Measurements from ENCODE around the gene FCER2. TPM values are rescaled to one million over a fixed set of nuclear protein-coding genes. Genes with fewer than 3 reads are reported as not detected.

The FCER2 gene
- total RNA-seq, 1 donor from 2014 or later = not detected

DNA sequence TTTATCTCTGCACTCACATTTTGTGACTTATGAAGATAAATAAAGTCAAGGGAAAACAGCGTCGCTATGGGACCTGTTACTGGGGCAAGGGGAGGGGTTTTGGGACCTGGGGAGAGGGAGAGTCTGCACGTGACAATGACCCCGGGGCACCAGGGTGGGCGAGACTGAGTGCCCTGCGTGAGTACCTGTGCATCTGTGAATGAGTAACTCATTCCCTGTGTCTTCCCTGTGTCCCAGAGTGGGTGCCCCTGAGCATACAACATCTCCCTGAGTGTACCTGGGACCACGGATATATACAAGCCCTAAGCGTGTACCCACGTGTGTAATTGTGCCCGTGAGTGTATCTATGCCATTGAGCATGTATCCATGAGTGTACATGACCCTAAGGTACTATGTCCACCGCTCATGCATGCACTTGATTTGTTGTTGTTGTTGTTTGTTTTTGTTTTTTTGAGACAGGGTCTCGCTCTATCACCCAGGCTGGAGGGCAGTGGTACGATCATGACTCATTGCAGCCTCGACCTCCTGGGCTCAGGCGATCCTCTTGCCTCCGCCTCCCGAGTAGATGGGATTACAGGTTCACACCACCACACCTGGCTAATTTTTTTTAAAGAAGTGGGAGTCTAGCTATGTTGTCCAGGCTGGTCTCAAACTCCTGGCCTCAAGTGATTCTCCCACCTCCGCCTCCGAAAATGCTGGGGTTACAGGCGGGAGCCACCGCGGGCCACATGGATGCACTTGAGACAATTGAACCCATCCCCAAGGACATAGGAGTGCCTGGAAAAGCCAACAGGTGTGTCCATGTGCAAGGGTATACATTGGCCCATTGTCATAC is 21.9 kb downstream of the FCER2 start:
- Mint-ChIP-seq H3K4me1 (ENCODE audit: unreplicated experiment) (no peaks in the 10 kb centered on the region), H3K36me3 (ENCODE audit: low read depth, unreplicated experiment) (peaks cover 9% of the 10 kb centered on the region), H3K27me3 (ENCODE audit: unreplicated experiment) (peaks cover 14% of the 10 kb centered on the region), H3K9me3 (ENCODE audit: unreplicated experiment) (no peaks in the 10 kb centered on the region), H3K27ac (ENCODE audit: unreplicated experiment) (peak overlapping the region; percentile 50), H3K4me3 (ENCODE audit: unreplicated experiment) (peak overlapping the region; percentile 80)
- no peak for DNase-seq (ENCODE audit: low spot score)
- TF ChIP-seq, protein P1, sequence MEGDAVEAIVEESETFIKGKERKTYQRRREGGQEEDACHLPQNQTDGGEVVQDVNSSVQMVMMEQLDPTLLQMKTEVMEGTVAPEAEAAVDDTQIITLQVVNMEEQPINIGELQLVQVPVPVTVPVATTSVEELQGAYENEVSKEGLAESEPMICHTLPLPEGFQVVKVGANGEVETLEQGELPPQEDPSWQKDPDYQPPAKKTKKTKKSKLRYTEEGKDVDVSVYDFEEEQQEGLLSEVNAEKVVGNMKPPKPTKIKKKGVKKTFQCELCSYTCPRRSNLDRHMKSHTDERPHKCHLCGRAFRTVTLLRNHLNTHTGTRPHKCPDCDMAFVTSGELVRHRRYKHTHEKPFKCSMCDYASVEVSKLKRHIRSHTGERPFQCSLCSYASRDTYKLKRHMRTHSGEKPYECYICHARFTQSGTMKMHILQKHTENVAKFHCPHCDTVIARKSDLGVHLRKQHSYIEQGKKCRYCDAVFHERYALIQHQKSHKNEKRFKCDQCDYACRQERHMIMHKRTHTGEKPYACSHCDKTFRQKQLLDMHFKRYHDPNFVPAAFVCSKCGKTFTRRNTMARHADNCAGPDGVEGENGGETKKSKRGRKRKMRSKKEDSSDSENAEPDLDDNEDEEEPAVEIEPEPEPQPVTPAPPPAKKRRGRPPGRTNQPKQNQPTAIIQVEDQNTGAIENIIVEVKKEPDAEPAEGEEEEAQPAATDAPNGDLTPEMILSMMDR (IDR thresholded peaks at IDR 0.05; ENCODE audit: unreplicated experiment) = no peak

DNA sequence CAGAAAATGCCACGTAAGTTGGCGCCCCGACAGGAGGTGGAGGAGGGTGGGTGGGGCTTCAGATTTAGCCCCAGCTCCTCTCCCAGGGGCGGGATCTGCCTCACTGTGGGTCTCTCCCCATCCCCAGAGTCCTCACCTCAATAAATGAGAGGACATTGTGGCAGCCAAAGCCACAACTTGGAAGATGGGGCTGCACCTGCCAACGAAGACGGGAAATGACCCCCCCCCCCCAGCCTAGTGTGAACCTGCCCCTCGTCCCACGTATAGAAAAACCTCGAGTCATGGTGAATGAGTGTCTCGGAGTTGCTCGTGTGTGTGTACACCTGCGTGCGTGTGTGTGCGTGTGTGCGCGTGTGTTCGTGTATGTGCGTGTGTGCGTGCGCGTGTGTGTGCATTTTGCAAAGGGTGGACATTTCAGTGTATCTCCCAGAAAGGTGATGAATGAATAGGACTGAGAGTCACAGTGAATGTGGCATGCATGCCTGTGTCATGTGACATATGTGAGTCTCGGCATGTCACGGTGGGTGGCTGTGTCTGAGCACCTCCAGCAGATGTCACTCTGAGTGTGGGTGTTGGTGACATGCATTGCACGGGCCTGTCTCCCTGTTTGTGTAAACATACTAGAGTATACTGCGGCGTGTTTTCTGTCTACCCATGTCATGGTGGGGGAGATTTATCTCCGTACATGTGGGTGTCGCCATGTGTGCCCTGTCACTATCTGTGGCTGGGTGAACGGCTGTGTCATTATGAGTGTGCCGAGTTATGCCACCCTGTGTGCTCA is 22.8 kb downstream of the FCER2 start:
- Mint-ChIP-seq H3K9me3 (ENCODE audit: unreplicated experiment) (peaks cover 4% of the 10 kb centered on the region), H3K27ac (ENCODE audit: unreplicated experiment) (no peak overlapping the region), H3K27me3 (ENCODE audit: unreplicated experiment) (peaks cover 14% of the 10 kb centered on the region), H3K4me3 (ENCODE audit: unreplicated experiment) (peak overlapping the region; percentile 31), H3K36me3 (ENCODE audit: low read depth, unreplicated experiment) (peaks cover 9% of the 10 kb centered on the region), H3K4me1 (ENCODE audit: unreplicated experiment) (no peaks in the 10 kb centered on the region)
- TF ChIP-seq, protein P1 (IDR thresholded peaks at IDR 0.05; ENCODE audit: unreplicated experiment) = no peak
- no peak for DNase-seq (ENCODE audit: low spot score)

DNA sequence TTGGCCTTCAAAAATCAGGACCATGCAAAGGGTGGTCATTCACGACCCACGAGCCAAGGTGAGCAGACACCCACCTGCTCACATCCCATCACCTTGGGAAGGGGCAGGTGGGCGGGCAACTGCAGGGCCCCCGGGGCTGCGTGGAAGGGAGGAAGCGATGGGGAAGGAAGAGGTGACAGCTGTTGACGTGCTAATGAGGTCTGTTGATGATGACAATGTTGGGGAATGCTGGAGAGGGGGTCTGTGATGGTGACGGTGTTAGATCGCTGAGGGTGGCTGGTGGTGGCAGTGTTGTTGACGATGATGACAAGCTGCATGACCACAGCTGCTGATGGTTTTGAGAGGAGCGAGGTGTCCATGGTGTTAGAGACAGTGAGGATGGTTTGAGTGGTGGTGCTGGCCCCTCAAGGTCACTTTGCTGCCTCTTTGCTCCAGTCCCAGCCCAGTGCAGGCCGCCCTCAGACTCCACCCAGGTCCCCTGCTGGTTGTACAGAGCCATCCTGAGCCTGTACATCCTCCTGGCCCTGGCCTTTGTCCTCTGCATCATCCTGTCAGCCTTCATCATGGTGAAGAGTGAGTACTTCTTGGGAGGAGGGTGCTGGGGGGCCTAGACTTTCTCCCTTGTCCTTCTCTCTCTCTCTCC is 24.1 kb downstream of the FCER2 start:
- TF ChIP-seq, protein P1 (IDR thresholded peaks at IDR 0.05; ENCODE audit: unreplicated experiment) = no peak
- Mint-ChIP-seq H3K4me3 (ENCODE audit: unreplicated experiment) (peak overlapping the region; percentile 21), H3K27me3 (ENCODE audit: unreplicated experiment) (peaks cover 10% of the 10 kb centered on the region), H3K4me1 (ENCODE audit: unreplicated experiment) (no peaks in the 10 kb centered on the region), H3K36me3 (ENCODE audit: low read depth, unreplicated experiment) (peaks cover 6% of the 10 kb centered on the region), H3K9me3 (ENCODE audit: unreplicated experiment) (peaks cover 4% of the 10 kb centered on the region), H3K27ac (ENCODE audit: unreplicated experiment) (no peak overlapping the region)
- DNase-seq (ENCODE audit: low spot score) = no peak

DNA sequence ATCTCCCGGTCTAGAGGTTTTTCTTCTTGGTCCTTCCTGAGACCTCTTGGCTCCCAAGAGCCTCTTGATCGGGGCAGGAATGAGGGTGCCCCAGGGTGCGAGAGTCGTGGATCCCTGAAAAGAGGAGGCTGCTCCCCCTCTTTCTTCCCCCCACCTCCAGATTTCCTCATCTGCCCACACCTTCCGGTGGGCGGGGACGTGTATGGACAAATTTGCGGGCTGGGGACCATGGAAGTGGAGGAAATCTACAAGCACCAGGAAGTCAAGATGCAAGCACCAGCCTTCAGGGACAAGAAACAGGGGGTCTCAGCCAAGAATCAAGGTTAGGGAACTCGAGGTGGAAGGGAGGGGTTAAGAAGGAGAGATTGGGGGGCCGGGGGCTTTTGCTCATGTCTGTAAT is 25.1 kb downstream of the FCER2 start, which contains the start of gene MCEMP1:
MCEMP1 (plus strand) TSS at position 237 of the 400 bp plus-strand sequence; CDS start at position 268, 31 bp downstream.
- H3K27ac Mint-ChIP-seq (ENCODE audit: unreplicated experiment) = no peak within 1 kb of the TSS
- TF ChIP-seq, protein P1 (IDR thresholded peaks at IDR 0.05; ENCODE audit: unreplicated experiment) = no peak
- DNase-seq (ENCODE audit: low spot score) = no peak
- H3K9me3 Mint-ChIP-seq (ENCODE audit: unreplicated experiment) = peaks cover 4% of the 10 kb centered on the region
- peaks cover 14% of the 10 kb centered on the region for H3K27me3 Mint-ChIP-seq (ENCODE audit: unreplicated experiment)
- H3K4me1 Mint-ChIP-seq (ENCODE audit: unreplicated experiment) = no peaks in the 10 kb centered on the region
- peak within 1 kb of the TSS; percentile 21 for H3K4me3 Mint-ChIP-seq (ENCODE audit: unreplicated experiment)
- peaks cover 4% of the 10 kb centered on the region for H3K36me3 Mint-ChIP-seq (ENCODE audit: low read depth, unreplicated experiment)

All from endothelial cell (in vitro differentiated cells).